PC-3 (cell line): Measurements from ENCODE around the gene MGAT4B.

Experiments
- CTCF ChIP-seq: fragments of 300-600 bp; sonication (generic); conservative IDR thresholded peaks from 2 replicates; pipeline ENCODE4 v1.5.1; 2017; ENCODE audit warnings: antibody characterized with exemption, low read depth, mild to moderate bottlenecking, low read length
- EZH2 ChIP-seq: fragments of 300-600 bp; sonication (generic); IDR thresholded peaks from one replicate; pipeline ENCODE4 v1.6.1; 2017; ENCODE audit warnings: antibody characterized with exemption, mild to moderate bottlenecking, low read length; ENCODE audit not compliant: unreplicated experiment
- EZH2phosphoT487 ChIP-seq: fragments of 300-600 bp; sonication (generic); IDR thresholded peaks from 2 replicates; pipeline ENCODE4 v1.6.1; 2018; ENCODE audit warnings: mild to moderate bottlenecking, antibody characterized with exemption, low read length, borderline replicate concordance

- no peak for TF ChIP-seq CTCF
- TF ChIP-seq EZH2phosphoT487 = no peak
- TF ChIP-seq EZH2 = no peak
Measured at GRCh38 chr5:179803651-179804554, 2.8 kb downstream of the MGAT4B start.
